Activated T-cell treated with anti-CD3 and anti-CD28 coated beads for 24 hours (primary cell): ENCODE results near the gene JAG2.

Experiments used
- DNase-seq: peaks from one replicate; pipeline ENCODE4 v3.0.0-alpha.2; 2020; ENCODE audit warnings: low read depth

The JAG2 gene

DNA sequence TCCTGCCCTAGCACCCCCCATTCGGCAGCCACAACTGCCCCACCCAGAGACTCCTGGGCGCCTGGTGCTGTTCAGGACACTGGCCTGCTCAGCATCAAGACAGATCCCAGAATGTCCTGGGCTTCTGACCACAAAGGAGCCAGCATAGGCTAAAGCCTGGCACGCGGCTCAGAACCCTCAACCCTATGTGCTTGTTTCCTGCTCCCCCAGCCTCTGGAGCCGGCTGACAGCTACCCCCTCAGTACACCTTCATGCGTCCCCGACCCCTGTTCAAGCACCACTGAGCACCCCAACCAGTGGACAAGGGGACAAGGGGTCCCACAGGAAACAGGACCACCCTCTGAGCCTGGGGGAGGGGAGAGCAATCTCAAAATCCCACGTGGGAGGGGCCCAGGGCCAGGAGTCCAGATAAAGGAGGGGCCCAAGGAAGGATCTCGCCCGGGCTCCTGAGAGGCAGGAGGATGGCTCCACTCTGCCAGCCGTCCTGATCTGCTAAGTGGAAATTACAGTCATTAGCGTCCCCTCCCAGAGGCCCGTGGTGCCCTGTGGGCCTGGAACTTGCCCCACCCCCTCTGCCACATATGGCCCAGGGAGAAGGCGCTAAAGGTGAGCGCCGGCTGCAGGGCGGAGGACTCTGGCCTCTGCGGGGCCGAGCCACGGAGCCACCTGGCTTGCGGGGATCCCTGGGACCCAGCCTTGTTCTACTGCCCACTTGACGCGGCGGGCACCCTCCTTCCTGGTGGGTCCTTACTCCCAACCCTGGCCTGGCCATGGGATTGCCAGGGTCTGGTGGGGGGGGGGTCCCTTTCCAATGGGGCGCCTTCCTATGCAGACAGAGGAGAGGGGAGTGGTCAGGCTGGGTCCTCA, 76.2 kb downstream of the JAG2 start:
- no peak for DNase-seq

DNA sequence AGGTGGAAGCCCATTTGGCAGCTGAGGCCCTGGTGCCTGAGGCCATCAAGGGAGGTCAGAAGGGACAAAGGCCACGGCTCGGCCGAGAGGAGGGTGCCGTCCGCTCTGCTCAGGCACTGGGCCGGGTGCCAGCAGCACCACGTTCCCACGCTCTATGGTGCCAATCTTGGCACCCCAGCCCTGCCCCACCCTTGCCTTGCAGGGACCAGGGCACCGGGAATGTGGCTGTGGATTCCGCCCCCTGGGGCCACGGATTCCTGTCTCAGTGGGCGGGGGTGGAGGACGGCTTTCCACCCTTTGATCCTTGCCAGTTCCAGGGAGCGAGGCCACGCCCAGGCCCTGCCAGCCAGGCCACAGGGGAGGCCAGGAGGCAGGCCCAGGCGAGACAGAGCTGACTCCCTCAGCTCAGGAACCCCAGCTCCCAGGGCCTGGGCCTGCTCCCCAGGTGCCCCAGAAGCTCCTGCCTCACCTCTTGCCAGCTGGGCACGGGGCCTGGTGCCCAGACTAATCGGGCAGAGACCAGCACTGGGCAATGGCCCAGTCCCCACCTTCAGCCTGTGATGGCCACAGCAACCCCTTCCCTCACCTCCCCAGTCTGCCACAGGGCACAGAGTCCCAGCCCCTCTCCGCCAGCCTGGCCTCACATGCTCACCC, 76.9 kb downstream of the JAG2 start:
- DNase-seq, result no peak

DNA sequence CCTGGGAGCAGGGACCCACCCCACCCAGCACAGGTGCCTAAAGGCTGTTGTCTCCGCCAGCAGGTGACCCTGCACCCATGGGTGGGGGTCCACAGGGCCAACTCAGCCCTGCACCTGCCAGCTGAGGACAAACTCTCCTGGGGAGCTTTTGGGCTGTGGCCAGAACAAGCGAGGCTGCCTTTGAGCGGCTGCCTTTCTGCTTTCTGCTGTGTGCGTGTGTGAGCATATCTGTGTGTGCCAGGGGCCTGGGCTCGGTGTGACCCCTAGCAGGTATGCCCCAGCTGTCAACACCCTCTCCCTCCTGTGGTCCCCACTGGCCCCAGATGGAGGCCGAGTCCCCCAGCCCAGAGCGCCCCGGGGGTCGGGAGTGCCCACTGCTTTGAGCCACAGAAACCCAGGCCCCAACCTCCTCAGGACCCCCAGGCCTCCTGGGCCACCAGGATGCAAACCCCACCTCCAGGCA, 77.5 kb downstream of the JAG2 start:
- no peak for DNase-seq
